Esophagus muscularis mucosa (tissue), 4 donors: ENCODE results near the gene FMN1. TPM values are rescaled to one million over a fixed set of nuclear protein-coding genes. Genes with fewer than 3 reads are reported as not detected.

Experiments
- DNase-seq: peaks from one replicate; pipeline ENCODE4 v3.0.0-alpha.2; 2017; ENCODE audit errors: extremely low spot score
- H3K27ac ChIP-seq, 4 donors: fragments of 200-600 bp; sonication (generic); replicated peaks in 1 of 4; 1 replicate in 3 of 4; 2 replicates in 1 of 4; pipeline ENCODE4 v1.5.1; 2016 to 2019; ENCODE audit warnings: mild to moderate bottlenecking in 1 of 4
- H3K27me3 ChIP-seq, 4 donors: fragments of 200-600 bp; sonication (generic); one replicate each; pipeline versions ENCODE4 v1.5.1 to v1.6.0; 2016 to 2019
- H3K36me3 ChIP-seq, 4 donors: fragments of 200-600 bp; sonication (generic); one replicate each; pipeline ENCODE4 v1.5.1; 2016 to 2019
- H3K4me1 ChIP-seq, 4 donors: fragments of 200-600 bp; sonication (generic); one replicate each; pipeline ENCODE4 v1.5.1; 2016 to 2019
- H3K4me3 ChIP-seq, 4 donors: fragments of 200-600 bp; sonication (generic); 1 replicate in 2 of 4; 2 replicates in 2 of 4; pipeline ENCODE4 v1.5.1; 2016 to 2019; ENCODE audit warnings: mild to moderate bottlenecking in 4 of 4, moderate library complexity in 1 of 4
- H3K9me3 ChIP-seq, 4 donors: fragments of 200-600 bp; sonication (generic); 1 replicate in 3 of 4; 2 replicates in 1 of 4; pipeline ENCODE4 v1.5.1; 2016 to 2019
- CTCF ChIP-seq, 3 experiments: fragments of 200-600 bp in 2 of 3; fragments of 450-650 bp in 1 of 3; sonication (generic) in 2 of 3; IDR thresholded peaks; one replicate each; pipeline ENCODE4 v1.5.1; 2017 to 2019; ENCODE audit warnings: antibody characterized with exemption in 3 of 3, mild to moderate bottlenecking in 2 of 3, moderate library complexity in 1 of 3
- EP300 ChIP-seq: sonication (generic); formaldehyde crosslinking; IDR thresholded peaks from one replicate; pipeline ENCODE4 v1.6.1; 2017; ENCODE audit warnings: antibody characterized with exemption
- POLR2A ChIP-seq: fragments of 450-650 bp; IDR thresholded peaks from one replicate; pipeline ENCODE4 v1.6.1; 2017; ENCODE audit warnings: antibody characterized with exemption, moderate library complexity, mild to moderate bottlenecking, low read depth
- POLR2AphosphoS5 ChIP-seq, 2 donors: sonication (generic); formaldehyde crosslinking; IDR thresholded peaks; one replicate each; pipeline ENCODE4 v1.6.1; 2017; ENCODE audit warnings: antibody characterized with exemption in 2 of 2
- WGBS: methylation state at CpG from one replicate; pipeline ENCODE4 v1.1.5; 2018; 5-methylcytosine and 5-hydroxymethylcytosine counted together
- intact Hi-C: fragments of 100-400 bp; cut with DNase I; formaldehyde crosslinking; loops from one replicate; pipeline ENCODE4 v1.15.1; 2023
- total RNA-seq, 4 donors: library from RNA; depleted of rRNA; stranded (reverse); fragments of >200 nt; gene quantifications; one replicate each; pipeline versions ENCODE4 v1.1.0 to v1.2.1, GENCODE V29; 2016

The FMN1 gene
- total RNA-seq, 4 donors from 2014 or later = 4.8 to 12.5 (median 8.6) TPM

- no peak overlapping the region for H3K27ac ChIP-seq
- H3K4me1 ChIP-seq = peaks cover 14 to 36% (median 35%) of the 10 kb centered on the region in 4 donors
- 69% methylated on average over 4 of the region's 4 CpGs for WGBS
- no peak for TF ChIP-seq POLR2A
- TF ChIP-seq EP300 = no peak
- TF ChIP-seq POLR2AphosphoS5 (IDR thresholded peaks at IDR 0.05) = no peak
- no peak for TF ChIP-seq CTCF (IDR thresholded peaks at IDR 0.05)
- H3K27me3 ChIP-seq = no peaks in the 10 kb centered on the region
- H3K36me3 ChIP-seq = no peaks in the 10 kb centered on the region
- no peaks in the 10 kb centered on the region for H3K9me3 ChIP-seq
- no peak for DNase-seq
- intact Hi-C loops = loop anchor here (2.0 to 10.0 kb wide), 3 partner anchors 45 to 477 kb away; no protein-coding TSS in a partner anchor
- no peak overlapping the region for H3K4me3 ChIP-seq
These were observed 62.8 kb downstream of the FMN1 start for GRCh38 chr15:33131552-33132232.

GRCh38 chr15:33126559-33127290 is 67.8 kb downstream of the FMN1 start:
- TF ChIP-seq POLR2AphosphoS5 (IDR thresholded peaks at IDR 0.05) = peak in 1 of 2 donors; percentile 13
- TF ChIP-seq POLR2A = no peak
- intact Hi-C loops = no loop called here
- Histone ChIP-seq H3K27ac (no peak overlapping the region), H3K36me3 (no peaks in the 10 kb centered on the region), H3K4me1 (peaks cover 2 to 14% (median 10%) of the 10 kb centered on the region in 4 donors), H3K9me3 (no peaks in the 10 kb centered on the region), H3K27me3 (no peaks in the 10 kb centered on the region), H3K4me3 (no peak overlapping the region)
- DNase-seq = no peak
- WGBS = 16% methylated on average over 13 of the region's 13 CpGs

GRCh38 chr15:33125894-33126537 is 68.5 kb downstream of the FMN1 start:
- Histone ChIP-seq H3K27me3 (no peaks in the 10 kb centered on the region), H3K4me1 (peaks cover 2 to 12% (median 8%) of the 10 kb centered on the region in 4 donors), H3K9me3 (no peaks in the 10 kb centered on the region), H3K36me3 (no peaks in the 10 kb centered on the region), H3K4me3 (no peak overlapping the region), H3K27ac (no peak overlapping the region)
- 78% methylated on average over 7 of the region's 7 CpGs for WGBS
- intact Hi-C loops = no loop called here
- DNase-seq = no peak
- no peak for TF ChIP-seq EP300
- no peak for TF ChIP-seq POLR2AphosphoS5 (IDR thresholded peaks at IDR 0.05)
- TF ChIP-seq CTCF (IDR thresholded peaks at IDR 0.05) = no peak
- TF ChIP-seq POLR2A = no peak

GRCh38 chr15:33124811-33125210 is 69.7 kb downstream of the FMN1 start:
- 60% methylated on average over 4 of the region's 4 CpGs for WGBS
- Histone ChIP-seq H3K27ac (no peak overlapping the region), H3K9me3 (no peaks in the 10 kb centered on the region), H3K36me3 (no peaks in the 10 kb centered on the region), H3K4me1 (peaks cover 2 to 12% (median 8%) of the 10 kb centered on the region in 4 donors), H3K27me3 (no peaks in the 10 kb centered on the region), H3K4me3 (no peak overlapping the region)
- DNase-seq = no peak
- no peak for TF ChIP-seq POLR2A
- no peak for TF ChIP-seq EP300
- no peak for TF ChIP-seq CTCF (IDR thresholded peaks at IDR 0.05)
- no peak for TF ChIP-seq POLR2AphosphoS5 (IDR thresholded peaks at IDR 0.05)
- intact Hi-C loops = no loop called here

GRCh38 chr15:33124279-33124678 is 70.2 kb downstream of the FMN1 start:
- Histone ChIP-seq H3K27ac (no peak overlapping the region), H3K36me3 (no peaks in the 10 kb centered on the region), H3K4me3 (no peak overlapping the region), H3K4me1 (peaks cover 2 to 12% (median 8%) of the 10 kb centered on the region in 4 donors), H3K27me3 (no peaks in the 10 kb centered on the region), H3K9me3 (no peaks in the 10 kb centered on the region)
- no peak for TF ChIP-seq EP300
- no peak for TF ChIP-seq CTCF (IDR thresholded peaks at IDR 0.05)
- TF ChIP-seq POLR2AphosphoS5 (IDR thresholded peaks at IDR 0.05) = no peak
- TF ChIP-seq POLR2A = no peak
- no peak for DNase-seq
- intact Hi-C loops = no loop called here
- 84% methylated on average over 4 of the region's 4 CpGs for WGBS
